SK-N-SH (cell line): Measurements from ENCODE around the gene SLC14A1. TPM values are rescaled to one million over a fixed set of nuclear protein-coding genes. Genes with fewer than 3 reads are reported as not detected.

Experiments used
- CTCF ChIA-PET: fragments of 300-600, 350-600 bp; formaldehyde crosslinking; extraction: SDS; loops from one replicate; lab custom pipeline; 2021; lab: Yijun Ruan, JAX
- POLR2A ChIA-PET: fragments of 350-600 bp; sonication (Branson Sonifier 250); formaldehyde crosslinking; extraction: SDS; loops from one replicate; lab custom pipeline; 2020; ENCODE audit warnings: antibody characterized with exemption, inconsistent platforms; lab: Yijun Ruan, JAX
- DNase-seq: peaks from one replicate; pipeline ENCODE4 v3.0.0; 2012
- H2AFZ ChIP-seq: fragments of 200-600 bp; sonication (generic); 2 replicates; pipeline ENCODE4 v1.8.1; 2016; ENCODE audit warnings: antibody characterized with exemption, mild to moderate bottlenecking, low read depth
- H3F3A ChIP-seq: fragments of 200-600 bp; sonication (generic); replicated peaks from 2 replicates; pipeline ENCODE3; 2016; ENCODE audit warnings: antibody characterized with exemption, mild to moderate bottlenecking; ENCODE audit not compliant: insufficient read depth
- H3K27ac ChIP-seq, 2 experiments: fragments of 200-500 bp in 1 of 2; fragments of 200-600 bp in 1 of 2; sonication (Bioruptor generic) in 1 of 2; sonication (generic), shearing (Covaris generic) in 1 of 2; 2 replicates each; pipeline versions ENCODE4 v1.5.1 to v1.6.1; 2014 to 2016; ENCODE audit warnings: low read depth in 2 of 2, inconsistent platforms in 1 of 2, low read length in 1 of 2, mild to moderate bottlenecking in 1 of 2, mixed read lengths in 1 of 2
- H3K27me3 ChIP-seq: fragments of 200-600 bp; sonication (generic), shearing (Covaris generic); 2 replicates; pipeline ENCODE4 v1.6.1; 2016; ENCODE audit warnings: mixed run types; ENCODE audit not compliant: insufficient read depth
- H3K36me3 ChIP-seq, 2 experiments: fragments of 200-500 bp in 1 of 2; fragments of 200-600 bp in 1 of 2; sonication (Bioruptor generic) in 1 of 2; sonication (generic) in 1 of 2; replicated peaks in 1 of 2; 2 replicates each; pipeline versions ENCODE3 to v1.5.1; 2014 to 2016; ENCODE audit warnings: low read length in 1 of 2, mild to moderate bottlenecking in 1 of 2; ENCODE audit not compliant: insufficient read depth in 2 of 2, control insufficient read depth in 1 of 2
- H3K4me1 ChIP-seq, 2 experiments: fragments of 200-500 bp in 1 of 2; fragments of 200-600 bp in 1 of 2; sonication (Bioruptor generic) in 1 of 2; sonication (generic), shearing (Covaris generic) in 1 of 2; 2 replicates each; pipeline versions ENCODE4 v1.5.1 to v1.6.1; 2014 to 2016; ENCODE audit warnings: low read depth in 1 of 2, low read length in 1 of 2, mixed run types in 1 of 2; ENCODE audit not compliant: insufficient read depth in 2 of 2, control insufficient read depth in 1 of 2
- H3K4me2 ChIP-seq: fragments of 200-600 bp; sonication (generic), shearing (Covaris generic); 2 replicates; pipeline ENCODE4 v1.6.1; 2017; ENCODE audit warnings: mixed run types
- H3K4me3 ChIP-seq, 2 experiments: fragments of 200-500 bp in 1 of 2; fragments of 200-600 bp in 1 of 2; sonication (Bioruptor generic) in 1 of 2; sonication (generic), shearing (Covaris generic) in 1 of 2; 2 replicates each; pipeline versions ENCODE4 v1.5.1 to v1.8.1; 2014 to 2016; ENCODE audit warnings: low read depth in 2 of 2, inconsistent platforms in 1 of 2, low read length in 1 of 2, mild to moderate bottlenecking in 1 of 2, mixed read lengths in 1 of 2, moderate library complexity in 1 of 2
- H3K79me2 ChIP-seq: fragments of 200-600 bp; sonication (generic); 2 replicates; pipeline ENCODE4 v1.8.1; 2017; ENCODE audit warnings: mild to moderate bottlenecking; ENCODE audit not compliant: insufficient read depth
- H3K9ac ChIP-seq: fragments of 200-600 bp; sonication (generic); 2 replicates; pipeline ENCODE4 v1.6.1; 2017; ENCODE audit warnings: mixed run types
- H3K9me2 ChIP-seq: fragments of 200-600 bp; sonication (generic); 2 replicates; pipeline ENCODE4 v1.6.1; 2017; ENCODE audit warnings: mixed run types
- H3K9me3 ChIP-seq: fragments of 200-600 bp; sonication (generic); 2 replicates; pipeline ENCODE4 v1.6.1; 2017; ENCODE audit warnings: mixed run types, mild to moderate bottlenecking, moderate library complexity
- H4K20me1 ChIP-seq: fragments of 200-600 bp; sonication (generic); 2 replicates; pipeline ENCODE4 v1.6.1; 2017; ENCODE audit warnings: mild to moderate bottlenecking, mixed run types; ENCODE audit not compliant: insufficient read depth
- ELF1 ChIP-seq: IDR thresholded peaks from 2 replicates; pipeline ENCODE4 v1.4.0; 2012
- EP300 ChIP-seq, 2 experiments: IDR thresholded peaks; 2 replicates each; pipeline versions ENCODE4 v1.4.0 to v1.6.1; 2012; ENCODE audit warnings: borderline replicate concordance in 1 of 2, low read depth in 1 of 2, low read length in 1 of 2
- FOXJ3 ChIP-seq: sonication (generic); formaldehyde crosslinking; IDR thresholded peaks from 2 replicates; pipeline ENCODE4 v1.5.1; 2020; ENCODE audit warnings: mild to moderate bottlenecking, missing genetic modification reagents
- GATA2 ChIP-seq: sonication (generic); formaldehyde crosslinking; IDR thresholded peaks from 2 replicates; pipeline ENCODE4 v1.5.0; 2020; ENCODE audit warnings: mild to moderate bottlenecking, missing genetic modification reagents
- MAX ChIP-seq: IDR thresholded peaks from 2 replicates; pipeline ENCODE4 v1.4.0; 2012; ENCODE audit warnings: low read depth
- MEF2A ChIP-seq: IDR thresholded peaks from 2 replicates; pipeline ENCODE4 v1.4.0; 2012; ENCODE audit warnings: low read depth, borderline replicate concordance
- NRF1 ChIP-seq: IDR thresholded peaks from 2 replicates; pipeline ENCODE4 v1.6.1; 2012; ENCODE audit warnings: low read depth, mild to moderate bottlenecking, low read length
- RFX5 ChIP-seq: IDR thresholded peaks from 2 replicates; pipeline ENCODE4 v1.6.1; 2012; ENCODE audit warnings: mild to moderate bottlenecking, improper control_type of control experiment, low read length
- TCF12 ChIP-seq: IDR thresholded peaks from 2 replicates; pipeline ENCODE4 v1.4.0; 2012
- USF1 ChIP-seq: IDR thresholded peaks from 2 replicates; pipeline ENCODE4 v1.4.0; 2012; ENCODE audit warnings: low read depth, borderline replicate concordance
- WGBS: methylation state at CpG from one replicate; pipeline ENCODE4 v1.1.6; 2017; ENCODE audit warnings: low lambda C conversion rate; 5-methylcytosine and 5-hydroxymethylcytosine counted together
- polyA plus RNA-seq, 3 experiments: library from polyadenylated mRNA; depleted of rRNA; stranded (reverse); fragments of >200 nt; gene quantifications; 2 replicates each; pipeline ENCODE4 v1.2.3, GENCODE V29; 2012
- TF ChIP-seq, protein P1 (sequence below): fragments of 200-600 bp; sonication (generic); IDR thresholded peaks from 2 replicates; pipeline ENCODE4 v1.6.1; 2017; ENCODE audit warnings: antibody characterized with exemption, mild to moderate bottlenecking, moderate library complexity
- TF ChIP-seq, protein P2 (sequence below): IDR thresholded peaks from 2 replicates; pipeline ENCODE4 v1.4.0; 2012; ENCODE audit warnings: low read depth, borderline replicate concordance

SLC14A1 gene
- polyA plus RNA-seq, 1 of the 3 experiments (the other 2 are of a cell fraction), result 2.4 TPM

GRCh38 chr18:45678850-45679249, 45.1 kb upstream of the SLC14A1 start:
- Histone ChIP-seq H3K4me1 (peaks cover 0 to 8% of the 10 kb centered on the region in 2 experiments; a peak in 2 of 4 replicates), H3K4me3 (no peak overlapping the region), H4K20me1 (no peaks in the 10 kb centered on the region), H3K4me2 (no peak overlapping the region), H3K9me2 (no peaks in the 10 kb centered on the region), H3K27me3 (no peaks in the 10 kb centered on the region), H3K27ac (no peak overlapping the region), H3F3A (no peaks in the 10 kb centered on the region), H3K9me3 (no peaks in the 10 kb centered on the region), H3K79me2 (no peaks in the 10 kb centered on the region), H3K9ac (no peak overlapping the region), H2AFZ (no peak overlapping the region), H3K36me3 (no peaks in the 10 kb centered on the region)
- no peak for DNase-seq
- no peak for TF ChIP-seq NRF1
- TF ChIP-seq, protein P1, sequence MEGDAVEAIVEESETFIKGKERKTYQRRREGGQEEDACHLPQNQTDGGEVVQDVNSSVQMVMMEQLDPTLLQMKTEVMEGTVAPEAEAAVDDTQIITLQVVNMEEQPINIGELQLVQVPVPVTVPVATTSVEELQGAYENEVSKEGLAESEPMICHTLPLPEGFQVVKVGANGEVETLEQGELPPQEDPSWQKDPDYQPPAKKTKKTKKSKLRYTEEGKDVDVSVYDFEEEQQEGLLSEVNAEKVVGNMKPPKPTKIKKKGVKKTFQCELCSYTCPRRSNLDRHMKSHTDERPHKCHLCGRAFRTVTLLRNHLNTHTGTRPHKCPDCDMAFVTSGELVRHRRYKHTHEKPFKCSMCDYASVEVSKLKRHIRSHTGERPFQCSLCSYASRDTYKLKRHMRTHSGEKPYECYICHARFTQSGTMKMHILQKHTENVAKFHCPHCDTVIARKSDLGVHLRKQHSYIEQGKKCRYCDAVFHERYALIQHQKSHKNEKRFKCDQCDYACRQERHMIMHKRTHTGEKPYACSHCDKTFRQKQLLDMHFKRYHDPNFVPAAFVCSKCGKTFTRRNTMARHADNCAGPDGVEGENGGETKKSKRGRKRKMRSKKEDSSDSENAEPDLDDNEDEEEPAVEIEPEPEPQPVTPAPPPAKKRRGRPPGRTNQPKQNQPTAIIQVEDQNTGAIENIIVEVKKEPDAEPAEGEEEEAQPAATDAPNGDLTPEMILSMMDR, result no peak
- ChIA-PET CTCF (interaction anchor here (0.7 to 1.3 kb wide), 3 partner anchors 13 to 201 kb away, joined by 3 to 4 read pairs (median 3); no protein-coding TSS in a partner anchor), POLR2A (no interaction called here)
- 25% methylated on average over 1 of the region's 1 CpG for WGBS

DNA sequence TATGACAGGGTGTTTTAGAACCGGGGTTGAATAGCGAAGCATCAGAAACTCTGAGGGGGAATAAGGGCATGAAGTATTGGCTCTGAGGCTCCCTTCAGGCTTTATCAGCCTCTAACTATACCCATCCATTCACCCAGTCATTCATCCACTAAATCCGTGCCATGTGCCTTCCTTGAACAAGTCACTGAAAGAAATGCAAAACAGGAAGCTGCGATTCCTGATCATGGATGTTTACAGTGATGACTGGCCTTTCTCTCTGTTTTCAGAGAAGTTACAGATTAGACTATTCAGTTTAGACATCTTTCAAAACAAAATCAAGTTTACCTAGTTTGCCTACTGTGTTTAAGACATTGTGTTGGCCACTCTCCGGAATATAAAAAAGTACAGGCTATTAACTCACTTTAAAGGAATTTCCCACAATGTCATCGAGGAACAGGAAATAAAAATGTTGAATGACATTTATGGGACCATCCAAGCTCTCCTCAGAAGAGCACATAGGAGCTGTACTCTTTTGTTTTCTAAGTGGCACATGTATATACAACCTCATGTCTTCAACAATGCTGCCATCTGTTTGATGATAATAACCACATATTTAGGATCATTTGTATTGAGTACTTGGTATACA, 43.8 kb upstream of the SLC14A1 start:
- Histone ChIP-seq H3K9me2 (no peaks in the 10 kb centered on the region), H2AFZ (no peak overlapping the region), H3K27me3 (no peaks in the 10 kb centered on the region), H3K4me3 (no peak overlapping the region), H3K9ac (no peak overlapping the region)
- DNase-seq, result no peak
- POLR2A ChIA-PET, result no interaction called here
- CTCF ChIA-PET, result interaction anchor here (0.7 to 1.3 kb wide), 2 partner anchors 14 to 16 kb away, joined by 3 to 4 read pairs; no protein-coding TSS in a partner anchor
- no peak for TF ChIP-seq USF1
- TF ChIP-seq MEF2A, result no peak
- TF ChIP-seq GATA2, result no peak
- TF ChIP-seq, all 33 proteins: peak for 0
- H3F3A ChIP-seq, result no peaks in the 10 kb centered on the region
- no peak overlapping the region for H3K4me2 ChIP-seq
- 57% methylated on average over 6 of the region's 6 CpGs for WGBS
- H3K36me3 ChIP-seq, result no peaks in the 10 kb centered on the region
- H3K4me1 ChIP-seq, result peaks cover 0 to 15% of the 10 kb centered on the region in 2 experiments; a peak in 2 of 4 replicates
- H3K9me3 ChIP-seq, result no peaks in the 10 kb centered on the region
- no peak overlapping the region for H3K27ac ChIP-seq
- no peaks in the 10 kb centered on the region for H4K20me1 ChIP-seq
- no peaks in the 10 kb centered on the region for H3K79me2 ChIP-seq

- Histone ChIP-seq H3K27me3 (no peaks in the 10 kb centered on the region), H3K4me2 (no peak overlapping the region), H3K36me3 (no peaks in the 10 kb centered on the region), H2AFZ (no peak overlapping the region), H3K4me3 (no peak overlapping the region), H3K9me2 (no peaks in the 10 kb centered on the region), H3K4me1 (peaks cover 0 to 15% of the 10 kb centered on the region in 2 experiments; a peak in 1 of 4 replicates), H4K20me1 (no peaks in the 10 kb centered on the region), H3K27ac (no peak overlapping the region), H3K9ac (no peak overlapping the region), H3K79me2 (no peaks in the 10 kb centered on the region), H3F3A (no peaks in the 10 kb centered on the region), H3K9me3 (no peaks in the 10 kb centered on the region)
- no peak for DNase-seq
- CTCF ChIA-PET, result interaction anchor here (1.2 to 1.5 kb wide), 3 partner anchors 8 to 18 kb away, joined by 3 to 6 read pairs (median 6); no protein-coding TSS in a partner anchor
- POLR2A ChIA-PET, result no interaction called here
- 52% methylated on average over 8 of the region's 8 CpGs for WGBS
- TF ChIP-seq, protein P2, sequence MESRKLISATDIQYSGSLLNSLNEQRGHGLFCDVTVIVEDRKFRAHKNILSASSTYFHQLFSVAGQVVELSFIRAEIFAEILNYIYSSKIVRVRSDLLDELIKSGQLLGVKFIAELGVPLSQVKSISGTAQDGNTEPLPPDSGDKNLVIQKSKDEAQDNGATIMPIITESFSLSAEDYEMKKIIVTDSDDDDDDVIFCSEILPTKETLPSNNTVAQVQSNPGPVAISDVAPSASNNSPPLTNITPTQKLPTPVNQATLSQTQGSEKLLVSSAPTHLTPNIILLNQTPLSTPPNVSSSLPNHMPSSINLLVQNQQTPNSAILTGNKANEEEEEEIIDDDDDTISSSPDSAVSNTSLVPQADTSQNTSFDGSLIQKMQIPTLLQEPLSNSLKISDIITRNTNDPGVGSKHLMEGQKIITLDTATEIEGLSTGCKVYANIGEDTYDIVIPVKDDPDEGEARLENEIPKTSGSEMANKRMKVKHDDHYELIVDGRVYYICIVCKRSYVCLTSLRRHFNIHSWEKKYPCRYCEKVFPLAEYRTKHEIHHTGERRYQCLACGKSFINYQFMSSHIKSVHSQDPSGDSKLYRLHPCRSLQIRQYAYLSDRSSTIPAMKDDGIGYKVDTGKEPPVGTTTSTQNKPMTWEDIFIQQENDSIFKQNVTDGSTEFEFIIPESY, result no peak
- TF ChIP-seq, protein P1, result no peak
- no peak for TF ChIP-seq FOXJ3
- TF ChIP-seq USF1, result no peak
- no peak for TF ChIP-seq ELF1
- TF ChIP-seq EP300 (IDR thresholded peaks at IDR 0.05; ENCODE audit: borderline replicate concordance in 1 of 2, low read depth in 1 of 2, low read length in 1 of 2), result no peak
- TF ChIP-seq TCF12, result no peak
- TF ChIP-seq MAX, result no peak
- TF ChIP-seq RFX5, result no peak
These were observed 41.8 kb upstream of the SLC14A1 start for GRCh38 chr18:45682181-45682580.
